HG02885 (cell line): ENCODE results near the gene PSKH1.
A peak's percentile ranks its signal among the peaks of the same experiment; 100 is the strongest.
"Not testable (repeated sequence)": the region's sequence is repeated elsewhere in the genome, so short reads cannot be mapped to it uniquely, and the experiment has no call there.

Experiments used
- ATAC-seq: cut with Tn5 transposase; IDR thresholded peaks from one replicate; pipeline ENCODE4 v1.9.1; 2021; ENCODE audit warnings: mild to moderate bottlenecking; ENCODE audit not compliant: unreplicated experiment, poor library complexity

PSKH1 gene

GRCh38 chr16:67972285-67972684 lies 79.2 kb downstream of the PSKH1 start:
- not testable (repeated sequence) for ATAC-seq

- ATAC-seq: peak; percentile 68
Observed at GRCh38 chr16:67975321-67976105, 82.5 kb downstream of the PSKH1 start.

- no peak for ATAC-seq
Observed at GRCh38 chr16:67976205-67976604, 83.2 kb downstream of the PSKH1 start.

GRCh38 chr16:67977005-67977404 lies 84.0 kb downstream of the PSKH1 start:
- no peak for ATAC-seq

- no peak for ATAC-seq
Observed at GRCh38 chr16:67977469-67978227, 84.6 kb downstream of the PSKH1 start.
